Activated gamma-delta T cell (primary cell): Measurements from ENCODE around the gene NRM.
A peak's percentile ranks its signal among the peaks of the same experiment; 100 is the strongest.
"Not testable (repeated sequence)": the region's sequence is repeated elsewhere in the genome, so short reads cannot be mapped to it uniquely, and the experiment has no call there.

ENCODE experiments used
- DNase-seq: peaks from one replicate; lab custom pipeline; 2025; lab: John Stamatoyannopoulos, UW
- total RNA-seq, 2 donors: gene quantifications; one replicate each; lab custom pipeline; 2026; lab: John Stamatoyannopoulos, UW

The NRM gene
- total RNA-seq, result 3.1 to 4.1 reads per million in 2 donors

GRCh38 chr6:30690403-30691207 lies at the start of gene NRM:
Gene NRM, minus strand, starts transcription at chr6:30690984. Its CDS starts 10 bp downstream, at chr6:30690974.
- DNase-seq, result peak; percentile 54

GRCh38 chr6:30740540-30740870 lies 49.7 kb upstream of the NRM start:
- no peak for DNase-seq

- no peak for DNase-seq
Observed at GRCh38 chr6:30738532-30738931, 47.7 kb upstream of the NRM start.

GRCh38 chr6:30735668-30736314 lies 45.0 kb upstream of the NRM start:
- no peak for DNase-seq

GRCh38 chr6:30732237-30732943 lies 41.6 kb upstream of the NRM start:
- no peak for DNase-seq

GRCh38 chr6:30730601-30731435 lies 40.0 kb upstream of the NRM start:
- peak; percentile 51 for DNase-seq

- no peak for DNase-seq
Observed at GRCh38 chr6:30727920-30728553, 37.3 kb upstream of the NRM start.

- no peak for DNase-seq
Observed at GRCh38 chr6:30726506-30727413, 36.0 kb upstream of the NRM start.

GRCh38 chr6:30725713-30726505 lies 35.1 kb upstream of the NRM start:
- DNase-seq, result no peak

- no peak for DNase-seq
Observed at GRCh38 chr6:30724906-30725667, 34.3 kb upstream of the NRM start.

GRCh38 chr6:30723843-30724741 lies 33.3 kb upstream of the NRM start:
- DNase-seq, result not testable (repeated sequence)

GRCh38 chr6:30723159-30723842 lies 32.5 kb upstream of the NRM start:
- DNase-seq, result not testable (repeated sequence)

- DNase-seq, result peak; percentile 18
Observed at GRCh38 chr6:30722280-30723112, 31.7 kb upstream of the NRM start.

- not testable (repeated sequence) for DNase-seq
Observed at GRCh38 chr6:30722025-30722279, 31.2 kb upstream of the NRM start.

GRCh38 chr6:30721198-30722024 lies 30.6 kb upstream of the NRM start:
- DNase-seq, result peak; percentile 94
